Gastroesophageal sphincter (tissue), 3 donors: ENCODE measurements around the gene C10orf120.

Experiments used
- POLR2A ChIP-seq, 2 donors: fragments of 450-650 bp; IDR thresholded peaks; one replicate each; pipeline ENCODE4 v1.6.1; 2017; ENCODE audit warnings: antibody characterized with exemption in 2 of 2, mild to moderate bottlenecking in 2 of 2, moderate library complexity in 1 of 2
- TF ChIP-seq, protein P1 (sequence below), 4 experiments: fragments of 200-600 bp in 2 of 4; fragments of 450-650 bp in 2 of 4; sonication (generic) in 1 of 4; IDR thresholded peaks; one replicate each; pipeline ENCODE4 v1.5.1; 2017 to 2019; ENCODE audit warnings: antibody characterized with exemption in 4 of 4, mild to moderate bottlenecking in 2 of 4, moderate library complexity in 2 of 4

DNA sequence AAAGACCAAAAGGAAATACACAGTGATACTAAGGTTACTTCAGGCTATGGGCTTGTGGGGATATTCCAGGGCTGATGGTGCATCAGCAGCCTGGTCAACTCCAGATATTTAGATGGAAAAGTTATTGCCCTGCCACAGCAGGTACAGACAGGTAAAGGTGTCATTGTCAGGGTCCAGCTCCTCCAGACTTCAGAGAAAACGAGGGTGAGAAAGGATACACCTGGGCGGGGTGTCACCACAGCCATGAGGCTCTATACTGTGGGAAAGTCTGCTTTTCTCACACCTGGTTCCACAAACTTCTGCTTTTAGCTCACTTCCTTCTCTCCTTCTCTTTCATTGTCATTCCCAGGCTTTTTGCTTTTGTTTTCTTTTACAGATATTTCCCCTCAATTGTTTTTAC, 2.0 kb upstream of the C10orf120 start:
- TF ChIP-seq, protein P1, sequence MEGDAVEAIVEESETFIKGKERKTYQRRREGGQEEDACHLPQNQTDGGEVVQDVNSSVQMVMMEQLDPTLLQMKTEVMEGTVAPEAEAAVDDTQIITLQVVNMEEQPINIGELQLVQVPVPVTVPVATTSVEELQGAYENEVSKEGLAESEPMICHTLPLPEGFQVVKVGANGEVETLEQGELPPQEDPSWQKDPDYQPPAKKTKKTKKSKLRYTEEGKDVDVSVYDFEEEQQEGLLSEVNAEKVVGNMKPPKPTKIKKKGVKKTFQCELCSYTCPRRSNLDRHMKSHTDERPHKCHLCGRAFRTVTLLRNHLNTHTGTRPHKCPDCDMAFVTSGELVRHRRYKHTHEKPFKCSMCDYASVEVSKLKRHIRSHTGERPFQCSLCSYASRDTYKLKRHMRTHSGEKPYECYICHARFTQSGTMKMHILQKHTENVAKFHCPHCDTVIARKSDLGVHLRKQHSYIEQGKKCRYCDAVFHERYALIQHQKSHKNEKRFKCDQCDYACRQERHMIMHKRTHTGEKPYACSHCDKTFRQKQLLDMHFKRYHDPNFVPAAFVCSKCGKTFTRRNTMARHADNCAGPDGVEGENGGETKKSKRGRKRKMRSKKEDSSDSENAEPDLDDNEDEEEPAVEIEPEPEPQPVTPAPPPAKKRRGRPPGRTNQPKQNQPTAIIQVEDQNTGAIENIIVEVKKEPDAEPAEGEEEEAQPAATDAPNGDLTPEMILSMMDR (IDR thresholded peaks at IDR 0.05): no peak
- TF ChIP-seq POLR2A (IDR thresholded peaks at IDR 0.05): no peak
